Subcutaneous adipose tissue (tissue), 4 donors: ENCODE results near the gene VAMP5. TPM values are rescaled to one million over a fixed set of nuclear protein-coding genes. Genes with fewer than 3 reads are reported as not detected.

Experiments
- total RNA-seq, 4 donors: library from RNA; depleted of rRNA; stranded (reverse); fragments of >200 nt; gene quantifications; one replicate each; pipeline ENCODE4 v1.1.0, GENCODE V29; 2016
- TF ChIP-seq, protein P1 (sequence below): fragments of 450-650 bp; IDR thresholded peaks from one replicate; pipeline ENCODE4 v1.5.1; 2016; ENCODE audit warnings: low read depth, mild to moderate bottlenecking, control low read depth, antibody characterized with exemption, moderate library complexity

Gene VAMP5
- total RNA-seq, 4 donors from 2014 or later = 57.7 to 132 (median 67.7) TPM

GRCh38 chr2:85548608-85548900 is 35.7 kb upstream of the VAMP5 start:
- TF ChIP-seq, protein P1, sequence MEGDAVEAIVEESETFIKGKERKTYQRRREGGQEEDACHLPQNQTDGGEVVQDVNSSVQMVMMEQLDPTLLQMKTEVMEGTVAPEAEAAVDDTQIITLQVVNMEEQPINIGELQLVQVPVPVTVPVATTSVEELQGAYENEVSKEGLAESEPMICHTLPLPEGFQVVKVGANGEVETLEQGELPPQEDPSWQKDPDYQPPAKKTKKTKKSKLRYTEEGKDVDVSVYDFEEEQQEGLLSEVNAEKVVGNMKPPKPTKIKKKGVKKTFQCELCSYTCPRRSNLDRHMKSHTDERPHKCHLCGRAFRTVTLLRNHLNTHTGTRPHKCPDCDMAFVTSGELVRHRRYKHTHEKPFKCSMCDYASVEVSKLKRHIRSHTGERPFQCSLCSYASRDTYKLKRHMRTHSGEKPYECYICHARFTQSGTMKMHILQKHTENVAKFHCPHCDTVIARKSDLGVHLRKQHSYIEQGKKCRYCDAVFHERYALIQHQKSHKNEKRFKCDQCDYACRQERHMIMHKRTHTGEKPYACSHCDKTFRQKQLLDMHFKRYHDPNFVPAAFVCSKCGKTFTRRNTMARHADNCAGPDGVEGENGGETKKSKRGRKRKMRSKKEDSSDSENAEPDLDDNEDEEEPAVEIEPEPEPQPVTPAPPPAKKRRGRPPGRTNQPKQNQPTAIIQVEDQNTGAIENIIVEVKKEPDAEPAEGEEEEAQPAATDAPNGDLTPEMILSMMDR = no peak

GRCh38 chr2:85549095-85549494 is 35.1 kb upstream of the VAMP5 start:
- TF ChIP-seq, protein P1 = no peak

GRCh38 chr2:85549826-85550225 is 34.4 kb upstream of the VAMP5 start:
- TF ChIP-seq, protein P1 = no peak

GRCh38 chr2:85550486-85550885 is 33.7 kb upstream of the VAMP5 start:
- TF ChIP-seq, protein P1 = no peak

- TF ChIP-seq, protein P1 = no peak
These were observed 32.2 kb upstream of the VAMP5 start for GRCh38 chr2:85551698-85552678.

GRCh38 chr2:85553184-85553583 is 31.0 kb upstream of the VAMP5 start:
- TF ChIP-seq, protein P1 = no peak

- TF ChIP-seq, protein P1 = no peak
These were observed 29.1 kb upstream of the VAMP5 start for GRCh38 chr2:85554980-85555612.
